ENCODE data around the gene COL4A3.
"Not testable (repeated sequence)": the region's sequence is repeated elsewhere in the genome, so short reads cannot be mapped to it uniquely, and the experiment has no call there.

Gene COL4A3

DNA sequence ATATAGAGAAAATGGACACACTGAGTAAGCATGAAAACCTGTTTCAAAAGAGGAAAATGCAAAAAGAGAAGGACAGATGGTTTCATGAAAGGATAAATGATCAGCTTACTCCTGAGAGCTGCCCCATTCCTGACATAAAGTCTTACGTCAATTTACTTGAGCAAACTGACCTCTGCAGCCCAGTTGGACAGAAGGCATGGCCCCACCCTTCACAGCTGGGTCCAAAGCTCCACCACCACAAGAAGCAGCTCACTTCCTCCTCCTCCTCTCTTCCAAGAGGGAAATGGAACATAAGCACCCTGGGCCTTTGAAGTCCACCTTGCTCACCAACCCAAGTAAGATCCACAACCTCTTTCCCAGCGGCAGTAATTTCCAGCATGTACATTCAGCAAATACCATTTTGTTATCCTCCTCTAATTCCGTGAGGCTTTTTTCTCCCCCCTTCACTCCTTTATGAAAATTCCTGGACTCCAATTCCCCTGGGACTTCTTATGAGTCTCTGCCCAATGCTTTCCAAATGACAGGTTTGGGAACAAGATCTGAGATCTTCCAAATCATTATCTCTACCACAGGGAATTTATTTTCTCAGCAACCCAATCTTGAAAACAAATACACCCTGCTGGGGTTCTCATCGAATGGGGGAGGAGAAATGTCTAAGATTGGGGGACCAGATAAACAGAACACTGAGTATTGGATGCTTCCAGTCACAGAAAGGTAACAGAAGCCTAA is 10.5 kb upstream of the COL4A3 start:
- in situ Hi-C loops (cut with MboI; ENCODE audit: low sequenced_read_pairs) = no loop called here

DNA sequence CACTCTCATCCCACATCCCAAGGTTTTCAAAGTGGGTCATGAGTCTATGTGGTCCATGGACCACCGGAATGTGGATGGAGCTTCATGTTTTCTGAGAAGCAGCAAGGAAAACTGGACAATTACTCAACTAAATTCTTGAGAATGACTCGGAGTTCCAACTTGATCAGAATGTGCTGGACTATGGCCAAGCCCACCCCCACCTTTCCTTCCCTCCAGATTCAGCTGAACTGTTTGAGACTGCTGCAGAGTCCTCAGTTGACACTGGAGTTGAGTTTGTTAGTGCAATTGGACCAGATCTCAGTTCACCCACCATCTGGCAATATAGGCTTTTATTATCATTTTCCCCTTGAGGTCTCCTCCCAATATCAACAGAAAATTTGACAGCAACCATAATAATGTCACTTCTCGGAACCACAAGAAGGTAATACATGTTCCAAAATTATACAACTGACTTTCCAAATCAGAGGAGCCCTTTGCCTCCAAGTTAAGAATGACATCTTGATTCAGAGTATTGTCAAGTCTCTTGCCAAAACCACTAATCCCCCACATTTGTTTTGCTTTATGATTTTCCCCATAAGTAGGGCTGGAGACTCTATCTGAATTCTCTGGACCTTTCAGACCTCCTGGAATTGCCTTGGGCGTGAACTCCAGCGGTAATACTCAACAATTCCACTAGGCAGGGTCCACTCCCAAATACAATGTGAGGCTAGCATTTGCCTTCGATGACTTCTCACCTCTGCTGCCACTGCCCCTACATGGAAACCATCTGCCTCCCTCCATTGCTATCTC is 9.2 kb upstream of the COL4A3 start:
- in situ Hi-C loops (cut with MboI; ENCODE audit: low sequenced_read_pairs) = no loop called here

GRCh38 chr2:227160164-227160563 is 4.3 kb upstream of the COL4A3 start:
- in situ Hi-C loops (cut with MboI; ENCODE audit: low sequenced_read_pairs) = no loop called here

GRCh38 chr2:227161947-227162346 is 2.5 kb upstream of the COL4A3 start:
- in situ Hi-C loops (cut with MboI; ENCODE audit: low sequenced_read_pairs) = no loop called here

GRCh38 chr2:227163485-227163997 is 883 bp upstream of the COL4A3 start:
- in situ Hi-C loops (cut with MboI; ENCODE audit: low sequenced_read_pairs) = no loop called here

GRCh38 chr2:227164763-227165291 is 403 bp downstream of the COL4A3 start:
- in situ Hi-C loops (cut with MboI; ENCODE audit: low sequenced_read_pairs) = no loop called here

- in situ Hi-C loops (cut with MboI; ENCODE audit: low sequenced_read_pairs) = not testable (repeated sequence)
These were observed 7.4 kb downstream of the COL4A3 start for GRCh38 chr2:227171779-227172178.

- in situ Hi-C loops (cut with MboI; ENCODE audit: low sequenced_read_pairs) = no loop called here
These were observed 13.3 kb downstream of the COL4A3 start for GRCh38 chr2:227177592-227178336.

DNA sequence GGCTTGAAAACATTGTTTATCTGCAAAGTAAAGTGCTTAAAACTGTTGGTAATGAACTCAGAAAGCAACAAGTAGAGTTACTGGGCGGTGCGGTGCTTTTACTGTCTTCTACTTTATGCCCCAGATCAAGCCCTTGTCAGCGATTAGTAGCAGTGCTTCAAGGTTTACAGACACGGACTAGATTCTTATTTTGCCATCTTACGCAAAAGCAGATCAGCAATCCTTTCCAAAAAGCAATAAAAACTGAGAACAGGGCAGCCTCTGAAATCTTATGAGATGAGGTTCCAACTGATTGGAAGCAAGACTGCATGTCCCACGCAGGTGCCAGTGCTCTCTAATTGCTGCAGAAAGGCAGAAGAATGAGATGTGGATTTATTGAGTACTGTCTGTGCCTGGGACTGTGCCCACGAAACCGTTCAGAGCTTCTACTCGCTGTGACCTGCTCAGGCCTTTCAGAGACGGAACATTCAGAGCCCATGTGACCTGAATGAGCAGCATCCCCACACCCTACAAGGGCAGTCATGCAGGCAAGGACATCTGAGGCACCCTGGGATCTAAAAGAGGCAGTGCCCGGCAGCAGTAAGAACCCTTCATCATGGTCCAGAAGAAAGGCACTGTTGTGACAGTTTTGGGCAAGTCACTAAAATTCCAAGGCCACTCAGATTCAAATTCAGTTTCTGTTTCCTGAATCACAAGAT is 15.7 kb downstream of the COL4A3 start:
- in situ Hi-C loops (cut with MboI; ENCODE audit: low sequenced_read_pairs) = no loop called here

GRCh38 chr2:227180770-227181169 is 16.3 kb downstream of the COL4A3 start:
- in situ Hi-C loops (cut with MboI; ENCODE audit: low sequenced_read_pairs) = no loop called here

GRCh38 chr2:227182765-227183164 is 18.3 kb downstream of the COL4A3 start:
- in situ Hi-C loops (cut with MboI; ENCODE audit: low sequenced_read_pairs) = no loop called here

DNA sequence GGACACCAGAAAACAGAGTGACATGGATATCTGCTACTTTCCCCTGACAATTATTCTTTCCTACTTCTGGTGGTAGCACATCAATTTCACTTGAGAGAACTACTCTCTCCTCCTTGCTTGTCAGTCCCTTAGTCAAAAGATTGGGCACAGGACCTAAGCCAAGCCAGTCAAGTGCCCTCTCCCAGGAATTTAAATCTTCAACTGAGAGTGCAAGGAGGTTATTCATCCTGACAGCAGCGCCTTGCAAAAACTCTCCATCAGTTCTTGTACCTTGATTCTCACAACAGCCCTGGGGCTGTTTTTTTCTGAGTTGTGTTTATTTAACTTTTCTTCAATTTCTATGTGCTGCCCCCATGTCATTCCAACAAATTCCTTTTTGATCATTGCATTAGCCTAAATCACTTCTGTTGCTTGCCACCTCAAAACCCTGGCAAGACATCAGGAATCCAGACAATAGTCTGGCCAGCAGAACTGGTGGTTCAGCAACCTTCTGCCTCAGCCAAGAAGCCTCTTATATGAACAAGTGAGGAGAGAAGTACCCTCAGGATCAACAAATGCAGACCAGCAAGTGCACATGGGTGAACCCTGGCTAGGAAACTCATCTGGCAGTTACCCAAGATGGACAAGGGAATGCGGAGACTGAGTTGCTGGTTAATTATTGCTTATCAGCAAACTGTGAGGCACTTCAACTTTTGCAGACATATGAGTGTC is 19.4 kb downstream of the COL4A3 start:
- in situ Hi-C loops (cut with MboI; ENCODE audit: low sequenced_read_pairs) = no loop called here

DNA sequence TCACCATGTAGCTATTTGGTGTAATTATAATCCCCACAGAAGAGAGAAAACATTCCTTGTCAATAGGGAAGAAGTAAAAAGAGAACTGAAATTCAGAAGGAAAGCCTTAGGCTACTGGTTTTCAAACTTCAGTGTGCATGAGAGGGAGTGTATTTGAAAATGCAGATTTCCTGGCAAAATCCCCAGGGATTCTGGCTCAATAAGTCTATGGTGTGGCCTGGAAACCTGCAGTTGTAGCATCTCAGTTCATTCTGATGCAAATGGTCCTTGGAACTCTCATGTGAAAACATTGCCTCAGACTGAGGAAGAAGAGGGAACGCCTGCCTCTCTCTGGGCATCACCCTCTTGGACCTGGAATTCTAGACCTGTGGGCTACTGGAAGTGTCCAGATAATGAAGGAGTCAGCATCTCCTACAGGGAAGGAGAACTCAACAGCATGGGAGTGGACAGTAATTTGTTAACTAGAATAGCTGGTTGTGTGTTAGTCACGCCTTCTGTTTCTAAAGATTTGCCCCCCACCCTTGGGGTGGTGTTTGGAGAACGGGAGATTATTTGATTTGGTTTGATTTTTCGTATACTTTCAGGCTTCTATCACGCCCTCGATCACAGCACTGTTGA is 21.3 kb downstream of the COL4A3 start:
- in situ Hi-C loops (cut with MboI; ENCODE audit: low sequenced_read_pairs) = no loop called here

- in situ Hi-C loops (cut with MboI; ENCODE audit: low sequenced_read_pairs) = no loop called here
These were observed 22.3 kb downstream of the COL4A3 start for GRCh38 chr2:227186751-227187150.

GRCh38 chr2:227188292-227188691 is 23.9 kb downstream of the COL4A3 start:
- in situ Hi-C loops (cut with MboI; ENCODE audit: low sequenced_read_pairs) = no loop called here

DNA sequence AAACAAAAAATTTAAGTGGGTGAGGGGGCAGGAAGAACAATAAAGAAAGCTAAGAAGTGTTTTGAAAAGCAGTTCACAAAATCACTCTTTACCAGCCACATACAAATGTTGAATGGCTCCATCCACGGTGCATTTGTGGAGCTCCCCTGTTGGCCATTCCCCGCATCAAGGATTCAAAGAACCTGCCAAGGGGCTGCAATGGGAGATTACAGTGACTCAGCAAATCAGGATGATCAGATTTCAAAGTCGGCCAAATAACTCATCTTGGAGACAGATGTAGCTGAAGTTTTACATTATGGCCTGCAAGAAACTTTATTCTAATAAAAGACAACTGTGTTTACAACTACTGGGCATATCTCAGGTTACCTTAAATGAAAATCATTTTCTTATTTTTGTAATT is 26.9 kb downstream of the COL4A3 start:
- in situ Hi-C loops (cut with MboI; ENCODE audit: low sequenced_read_pairs) = no loop called here

DNA sequence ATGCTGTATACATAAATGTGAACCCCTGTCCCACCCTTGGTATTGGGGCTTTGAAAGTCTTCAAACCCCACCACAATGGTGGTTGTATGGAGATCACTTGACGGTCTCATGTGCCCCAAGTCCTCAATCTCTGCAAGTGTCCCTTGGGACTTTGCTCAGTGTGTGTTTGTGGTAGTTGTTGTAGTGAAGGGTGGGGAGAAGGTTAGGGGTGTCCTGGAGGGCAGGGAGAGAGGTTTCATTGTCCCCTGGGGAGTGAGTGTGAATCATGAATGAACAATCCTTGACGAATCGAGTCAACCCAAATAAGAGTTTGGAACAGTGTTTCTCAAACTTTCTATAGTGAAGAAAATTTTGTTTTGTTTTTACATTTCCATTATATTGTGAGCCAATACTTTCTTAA is 28.1 kb downstream of the COL4A3 start:
- in situ Hi-C loops (cut with MboI; ENCODE audit: low sequenced_read_pairs) = no loop called here

DNA sequence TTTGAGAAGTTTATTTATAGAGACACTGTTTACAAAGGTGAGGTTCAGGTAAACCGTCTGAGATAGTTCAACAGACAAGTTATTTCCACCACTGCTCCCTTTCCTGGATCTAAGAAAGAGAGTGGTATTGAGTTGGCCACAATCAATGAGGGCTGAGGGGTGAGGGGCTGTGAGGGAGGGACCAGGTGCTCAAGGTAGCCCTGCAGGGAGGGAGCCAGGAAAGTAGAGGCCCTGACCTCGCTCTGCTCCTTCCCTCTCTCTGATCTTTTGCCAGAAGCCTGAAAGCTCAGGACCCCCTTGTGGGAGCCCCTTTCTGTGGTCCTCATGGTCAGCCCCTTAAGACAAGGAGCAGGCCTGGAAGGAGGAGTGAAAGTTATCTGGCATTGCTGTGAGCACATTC is 29.8 kb downstream of the COL4A3 start:
- in situ Hi-C loops (cut with MboI; ENCODE audit: low sequenced_read_pairs) = no loop called here

- in situ Hi-C loops (cut with MboI; ENCODE audit: low sequenced_read_pairs) = no loop called here
These were observed 34.4 kb downstream of the COL4A3 start for GRCh38 chr2:227198866-227199265.

GRCh38 chr2:227201771-227202170 is 37.3 kb downstream of the COL4A3 start:
- in situ Hi-C loops (cut with MboI; ENCODE audit: low sequenced_read_pairs) = no loop called here
